H1 (cell line): ENCODE data around the gene SAFB2. TPM values are rescaled to one million over a fixed set of nuclear protein-coding genes. Genes with fewer than 3 reads are reported as not detected.

Experiments
- CTCF ChIP-seq, 3 experiments: IDR thresholded peaks; 1 replicate in 2 of 3; 2 replicates in 1 of 3; pipeline versions ENCODE4 v1.5.1 to v1.6.1; 2011; ENCODE audit warnings: low read length in 3 of 3, mild to moderate bottlenecking in 3 of 3, inconsistent platforms in 2 of 3, low read depth in 1 of 3, moderate library complexity in 1 of 3; ENCODE audit not compliant: insufficient read depth in 1 of 3; ENCODE audit errors: control extremely low read depth in 1 of 3
- EP300 ChIP-seq, 2 experiments: IDR thresholded peaks; 1 replicate in 1 of 2; 2 replicates in 1 of 2; pipeline ENCODE4 v1.6.1; 2011 to 2012; ENCODE audit warnings: low read depth in 2 of 2, low read length in 2 of 2, mild to moderate bottlenecking in 2 of 2, borderline replicate concordance in 1 of 2, inconsistent platforms in 1 of 2, moderate library complexity in 1 of 2
- TAF1 ChIP-seq: IDR thresholded peaks from 2 replicates; pipeline ENCODE4 v1.6.1; 2011; ENCODE audit warnings: mild to moderate bottlenecking, low read depth, low read length
- polyA plus RNA-seq, 7 experiments: library from polyadenylated mRNA; depleted of rRNA in 3 of 7; stranded (reverse) in 5 of 7; unstranded in 2 of 7; fragments of >200 nt in 5 of 7; fragments of 200-250 nt in 2 of 7; gene quantifications; 1 replicate in 5 of 7; 2 replicates in 1 of 7; 4 replicates in 1 of 7; pipeline versions ENCODE4 v1.2.1 to v1.2.3, GENCODE V29; 2011 to 2013; ENCODE audit warnings: missing spikeins in 2 of 7, mixed read lengths in 2 of 7
- total RNA-seq: library from RNA; stranded (reverse); fragmentation: NEBNext Ultra II Directional; extraction: Animal tissue kit (Norgen Biotek cat#: 25700); gene quantifications from 2 replicates; pipeline ENCODE4 v1.2.1, GENCODE V29; 2021

The SAFB2 gene
- total and polyA plus RNA-seq, 2 of the 8 experiments (the other 6 are each of a cell fraction or from before 2014, with no cell fraction given), result 14.8 to 63.8 TPM

DNA sequence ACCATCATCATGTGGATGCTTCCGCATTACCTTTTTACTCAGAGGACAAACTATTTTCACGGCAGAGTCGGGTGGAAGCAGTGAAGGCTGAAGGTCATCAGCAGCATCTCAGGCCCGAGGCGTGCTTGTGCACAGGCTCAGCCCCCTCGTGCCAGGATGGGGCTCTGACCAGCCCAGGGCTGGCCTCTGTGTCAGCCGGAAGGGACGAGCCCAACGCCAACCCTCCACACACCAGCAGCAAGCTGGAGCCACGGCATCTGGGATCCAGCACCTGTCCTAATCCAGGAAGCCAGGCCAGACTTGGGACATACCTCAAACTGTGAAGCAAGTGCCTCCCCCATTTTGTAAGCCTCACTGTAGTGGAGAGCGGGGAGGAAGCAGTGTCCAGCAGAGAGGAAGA, 46.6 kb upstream of the SAFB2 start (continued):
- TF ChIP-seq CTCF (IDR thresholded peaks at IDR 0.05; ENCODE audit: control extremely low read depth in 1 of 3, insufficient read depth in 1 of 3, low read depth in 1 of 3, low read length in 3 of 3) (no peak), TAF1 (no peak), EP300 (IDR thresholded peaks at IDR 0.05; ENCODE audit: borderline replicate concordance in 1 of 2, low read depth in 2 of 2, low read length in 2 of 2) (no peak)
